NK-92 treated with Interleukin-12 subunit alpha and Interleukin-12 subunit beta, amount 100 ng/mL, for 24 hours (cell line): Measurements from ENCODE around the gene ADAT3.
"Not testable (repeated sequence)": the region's sequence is repeated elsewhere in the genome, so short reads cannot be mapped to it uniquely, and the experiment has no call there.

Source experiments
- DNase-seq: peaks from one replicate; lab custom pipeline; 2025; lab: John Stamatoyannopoulos, UW

ADAT3 gene

DNA sequence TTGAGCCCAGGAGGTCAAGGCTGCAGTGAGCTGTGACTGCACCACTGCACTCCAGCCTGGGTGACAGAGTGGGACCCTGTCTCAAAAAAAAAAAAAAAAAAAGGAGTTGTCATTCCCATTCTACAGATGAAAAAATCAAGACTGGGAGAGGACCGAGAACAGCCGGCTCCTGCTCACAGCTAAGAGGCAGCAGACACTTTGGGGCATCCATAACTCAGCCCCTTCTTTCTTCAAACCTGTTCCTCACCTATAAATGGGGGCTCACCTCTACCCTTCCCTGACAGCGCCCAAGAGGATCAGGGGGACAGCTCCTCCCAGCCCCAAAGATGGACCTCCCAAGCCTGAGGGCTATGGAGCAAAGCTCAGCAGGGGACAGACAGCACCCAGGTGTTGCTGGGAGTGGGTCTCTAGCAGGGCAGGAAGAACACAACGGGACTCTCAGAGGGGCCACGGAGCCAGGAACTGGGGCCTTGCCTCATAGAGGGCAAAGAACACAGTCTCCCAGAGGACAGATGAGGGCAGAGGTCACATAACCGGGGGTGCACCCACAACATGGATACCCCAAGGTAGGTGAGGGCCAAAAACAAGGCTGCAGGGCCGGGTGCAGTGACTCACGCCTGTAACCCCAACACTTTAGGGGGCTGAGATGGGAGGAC is 38.4 kb upstream of the ADAT3 start:
- no peak for DNase-seq

DNA sequence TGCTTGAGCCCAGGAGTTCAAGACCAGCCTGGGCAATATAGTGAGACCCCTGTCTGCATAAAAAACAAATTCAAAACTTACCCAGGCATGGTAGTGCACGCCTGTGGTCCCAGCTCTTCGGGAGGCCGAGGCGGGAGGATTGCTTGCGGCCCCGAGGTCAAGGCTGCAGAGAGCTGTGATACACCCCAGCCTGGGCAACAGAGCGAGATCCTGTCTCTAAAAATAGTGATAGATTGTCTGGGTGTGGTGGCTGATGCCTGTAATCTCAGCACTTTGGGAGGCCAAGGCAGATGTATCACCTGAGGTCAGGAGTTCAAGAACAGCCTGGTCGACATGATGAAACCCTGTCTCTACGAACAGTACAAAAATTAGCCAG is 37.9 kb upstream of the ADAT3 start:
- DNase-seq: no peak

DNA sequence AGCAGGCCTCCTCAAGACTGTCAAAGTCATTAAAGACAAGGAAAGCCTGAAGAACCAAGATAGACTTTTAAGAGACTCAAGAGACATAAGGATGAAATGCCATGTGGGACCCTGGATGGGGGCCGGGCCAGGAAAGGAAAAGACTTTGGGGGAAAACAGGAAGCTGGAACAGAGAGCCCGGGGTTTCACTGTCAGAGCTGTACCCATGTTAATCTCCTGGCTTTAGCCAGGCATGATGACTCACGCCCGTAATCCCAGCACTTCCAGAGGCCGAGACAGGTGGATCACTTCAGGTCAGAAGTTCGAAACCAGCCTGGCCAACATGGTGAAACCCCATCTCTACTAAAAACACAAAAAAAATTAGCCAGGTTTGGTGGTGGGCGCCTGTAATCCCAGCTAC is 36.2 kb upstream of the ADAT3 start:
- no peak for DNase-seq

DNA sequence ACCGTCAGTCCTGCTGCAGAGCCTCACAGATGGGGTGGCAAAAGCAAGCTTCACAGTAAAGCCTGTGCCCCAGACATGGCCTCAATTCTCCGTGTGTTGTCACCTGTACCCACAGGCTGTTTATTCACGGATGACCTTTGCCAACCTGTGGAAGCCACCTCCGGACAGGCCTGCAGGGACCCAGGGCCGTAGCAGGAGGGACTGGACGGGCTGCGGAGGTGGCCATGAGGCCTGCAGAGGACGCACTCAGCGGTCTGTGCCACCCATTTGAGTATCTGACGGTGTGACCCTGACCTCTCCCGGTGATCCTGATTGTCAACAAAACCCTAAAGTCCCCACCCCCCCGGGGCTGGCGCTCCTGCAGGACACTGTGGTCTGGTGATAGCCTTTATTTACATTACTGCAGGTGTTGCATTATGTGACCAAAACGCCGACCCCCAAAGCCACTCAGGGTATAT is 34.0 kb upstream of the ADAT3 start:
- DNase-seq: no peak

DNA sequence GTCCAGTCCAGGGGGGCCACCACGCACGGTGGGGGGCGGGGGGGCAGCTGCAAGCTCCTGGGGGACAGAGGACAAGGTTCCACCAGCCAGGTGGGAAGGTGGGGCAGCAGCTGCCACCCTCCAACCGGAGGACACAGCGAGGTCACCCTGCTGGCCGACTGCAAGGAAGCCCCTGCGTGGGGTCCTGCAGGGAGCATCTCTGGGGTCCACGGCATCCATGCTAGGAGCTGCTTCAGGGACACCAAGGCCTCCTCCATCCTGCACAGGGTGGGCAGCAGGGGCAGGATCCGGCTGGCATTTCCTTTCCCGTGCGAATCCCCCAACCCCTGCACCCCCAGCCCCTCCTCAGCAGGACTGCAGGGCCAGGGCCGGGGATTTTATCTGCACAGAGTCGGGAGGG is 33.6 kb upstream of the ADAT3 start:
- no peak for DNase-seq

DNA sequence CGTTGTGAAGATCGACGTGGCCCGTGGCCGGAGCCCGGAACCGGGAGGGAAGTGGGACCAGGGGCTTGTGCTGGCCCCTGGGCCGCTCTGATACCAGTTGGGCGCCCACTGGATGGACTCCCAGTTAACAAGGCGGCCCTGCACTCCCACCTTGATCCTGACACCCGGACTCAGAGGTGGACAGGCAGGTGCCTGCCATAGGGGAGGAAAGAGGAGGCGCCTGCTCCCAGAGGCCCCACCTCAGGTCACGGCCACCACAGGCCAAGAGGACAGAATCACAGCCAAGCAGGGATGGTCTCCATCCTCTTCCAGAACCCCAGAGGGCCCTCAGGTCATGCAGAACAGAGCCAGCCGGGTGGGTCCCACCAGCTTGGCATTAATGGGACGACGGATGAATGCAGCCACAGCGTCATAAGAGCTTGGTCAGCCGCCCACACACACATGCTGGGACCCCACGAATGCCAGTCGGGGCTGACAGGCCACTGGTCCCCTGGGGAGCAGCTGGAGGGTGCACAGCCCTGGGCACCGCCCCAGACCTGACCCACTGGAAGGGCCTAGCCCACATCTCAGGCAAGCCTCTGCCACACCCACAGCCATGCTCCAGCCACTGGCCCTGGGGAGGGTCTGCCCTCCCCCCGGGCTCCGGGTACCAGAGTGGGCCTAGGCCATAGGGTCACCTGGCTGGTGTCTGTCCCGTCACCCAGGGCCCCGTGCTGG is 32.2 kb upstream of the ADAT3 start:
- DNase-seq: no peak

DNA sequence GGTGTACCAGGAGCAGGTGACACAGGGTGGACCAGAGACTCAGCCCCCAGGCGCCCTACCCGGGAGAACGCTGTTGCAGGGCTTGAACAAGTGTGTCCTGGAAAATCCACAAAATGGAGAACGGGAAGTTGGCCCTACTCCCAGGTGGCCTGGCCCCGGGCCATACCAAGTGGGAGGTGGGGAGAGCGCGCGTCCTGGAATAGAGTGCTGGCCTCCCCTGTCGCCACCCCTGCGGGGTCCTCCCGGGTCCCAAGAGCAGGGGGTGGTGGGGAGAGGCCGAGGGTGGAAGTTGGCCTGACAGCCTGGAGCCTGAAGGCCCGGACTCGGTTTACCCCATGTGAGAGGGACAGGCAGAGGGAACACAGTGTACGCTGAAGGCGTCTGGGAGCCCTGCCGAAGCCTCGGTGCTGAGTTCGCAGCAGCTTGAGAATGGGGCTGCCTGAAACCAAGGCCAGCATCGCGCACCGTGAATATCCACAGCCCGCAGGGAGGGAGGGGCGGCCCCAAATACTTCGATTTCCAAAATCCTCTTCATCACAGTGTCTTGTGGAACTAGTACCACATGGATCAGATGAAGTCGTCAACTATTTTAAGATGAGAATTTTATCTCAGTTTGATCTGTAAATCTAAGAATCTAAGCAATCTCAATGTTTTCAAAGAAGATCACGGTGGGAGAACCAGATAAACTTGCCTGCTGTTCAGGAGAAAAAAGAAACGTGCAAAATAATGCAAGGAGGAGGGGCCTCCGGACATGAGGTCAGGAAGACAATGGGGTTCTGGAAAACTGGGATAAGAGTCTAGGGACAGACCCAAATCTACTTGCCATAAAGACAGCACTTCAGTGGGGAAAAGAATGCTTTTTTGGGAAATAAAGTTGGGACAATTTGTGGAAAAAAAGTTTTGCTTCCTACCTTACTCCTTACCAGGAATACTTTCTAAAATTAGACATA is 31.4 kb upstream of the ADAT3 start:
- no peak for DNase-seq

DNA sequence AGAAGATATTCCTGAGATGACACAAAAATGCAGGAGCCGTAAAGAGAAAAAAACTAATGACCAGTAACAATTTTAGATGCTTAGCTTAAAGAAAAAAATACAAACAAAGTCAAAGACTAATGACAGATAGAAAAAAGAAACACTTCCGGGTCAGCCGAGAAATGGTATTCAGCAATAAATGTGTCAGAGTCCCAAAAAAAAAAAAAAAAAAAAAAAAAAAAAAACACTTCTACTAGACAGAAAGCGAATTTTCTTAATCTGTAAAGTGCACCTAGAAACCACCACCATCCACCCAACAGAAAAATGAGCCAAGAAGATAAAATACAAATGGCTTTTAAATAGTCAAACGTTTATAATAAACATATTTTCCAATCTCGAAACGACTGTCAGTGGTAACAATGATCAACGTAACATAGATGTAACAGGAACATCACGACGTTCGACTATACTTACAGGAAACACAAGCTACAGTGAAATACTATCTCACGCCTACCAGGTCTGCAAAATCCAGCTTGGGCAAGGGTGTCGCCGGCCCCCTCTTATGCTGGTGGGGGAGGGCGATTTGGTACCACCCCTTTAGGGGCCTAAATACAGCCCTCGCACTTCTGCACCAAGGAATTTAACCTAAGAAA is 30.5 kb upstream of the ADAT3 start:
- no peak for DNase-seq

DNA sequence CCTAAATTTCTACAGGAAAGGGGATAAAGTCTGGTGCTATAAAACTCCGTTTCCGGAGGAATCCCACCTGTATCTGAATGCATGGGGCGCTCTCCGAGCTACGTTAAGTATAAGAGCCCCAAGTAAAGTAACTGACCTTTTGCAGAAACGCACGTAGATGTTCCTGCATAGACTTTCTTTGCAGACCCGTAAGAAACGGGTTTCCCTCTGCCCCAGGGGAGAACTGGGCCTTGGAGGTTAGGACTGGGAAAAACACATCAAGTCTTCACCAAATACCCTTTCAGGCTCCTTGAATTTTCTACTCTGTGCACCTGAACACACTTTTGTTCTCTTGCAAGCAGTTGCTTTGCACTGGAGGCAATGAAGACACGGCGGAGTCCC is 29.9 kb upstream of the ADAT3 start:
- DNase-seq: not testable (repeated sequence)

DNA sequence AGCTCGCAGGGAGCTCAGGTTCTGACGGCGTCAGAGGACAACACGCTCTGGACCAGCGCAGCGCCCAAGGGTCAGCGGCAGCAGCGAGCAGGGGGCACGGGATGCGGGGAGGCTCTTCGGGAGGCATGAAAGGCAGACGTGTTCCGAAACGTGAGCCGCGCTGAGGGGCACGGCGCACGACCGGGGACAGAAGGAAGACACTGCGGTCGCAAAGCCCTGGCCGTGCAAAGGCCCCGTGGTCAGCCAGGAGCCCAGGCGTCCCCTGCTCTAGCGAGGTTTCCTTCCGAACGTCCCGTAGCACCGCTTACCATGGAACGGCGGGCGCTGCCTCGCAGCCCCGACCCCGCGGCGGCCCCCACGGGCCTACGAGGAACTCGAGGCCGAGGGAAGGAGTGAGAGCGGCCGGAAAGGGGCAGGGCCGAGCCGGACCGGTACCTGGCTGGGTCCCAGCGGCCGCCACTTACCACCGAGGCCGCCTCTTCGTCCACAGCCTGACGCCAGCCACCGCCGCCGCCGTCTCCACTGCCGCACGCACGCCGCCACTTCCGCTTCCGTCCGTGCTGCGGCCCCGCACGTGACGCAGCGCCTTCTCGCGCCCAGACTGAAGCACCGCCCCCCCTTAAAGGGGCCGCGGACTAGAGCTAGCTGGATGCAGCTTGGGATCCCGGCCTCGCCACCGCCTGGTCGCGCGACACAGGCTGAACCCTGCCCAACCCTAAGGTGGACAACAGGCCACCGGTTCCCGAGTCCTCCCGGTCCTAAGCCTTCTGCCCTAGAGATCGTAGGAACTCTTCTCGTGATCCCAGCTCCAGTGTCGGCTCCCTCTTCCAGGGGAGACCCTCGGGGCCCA is 29.3 kb upstream of the ADAT3 start:
- DNase-seq: peak; percentile 84

DNA sequence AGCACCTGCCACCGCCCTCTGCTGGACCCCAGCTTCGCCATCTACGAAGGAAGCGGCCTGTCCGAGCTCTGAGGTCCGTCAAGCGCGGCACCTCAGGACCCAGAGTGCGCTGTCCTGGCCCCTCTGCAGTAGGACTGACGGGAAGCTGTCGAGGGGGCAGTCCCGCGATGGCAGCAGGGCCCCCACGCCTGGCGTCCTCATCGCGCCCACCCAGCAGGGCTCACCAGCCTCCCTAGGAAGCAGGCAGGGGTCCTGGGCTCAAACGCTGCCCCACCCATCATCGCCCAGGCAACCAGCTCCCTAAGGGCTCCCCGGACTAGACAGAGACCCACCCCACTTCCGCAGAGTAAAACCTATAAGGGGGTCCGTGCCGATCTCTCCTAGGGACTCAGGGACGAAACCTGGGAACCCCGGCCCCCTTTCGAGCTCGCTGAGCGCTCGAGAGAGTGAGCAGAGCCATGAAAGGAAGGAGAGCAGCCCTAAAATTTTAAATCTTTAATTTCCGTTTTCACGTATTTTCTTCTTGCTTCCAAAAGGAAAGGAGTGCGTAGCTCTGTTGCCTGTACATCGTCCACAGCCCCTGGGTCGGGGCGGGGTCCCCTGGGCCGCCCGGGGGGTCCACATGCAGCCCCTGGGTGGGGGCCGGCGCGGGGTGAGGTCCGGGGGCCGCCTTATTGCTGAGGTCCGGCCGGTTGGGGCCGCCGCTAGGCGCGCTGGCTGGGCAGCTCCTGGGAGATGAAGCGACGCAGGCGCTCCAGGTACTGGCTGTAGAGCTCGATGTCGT is 28.5 kb upstream of the ADAT3 start:
- not testable (repeated sequence) for DNase-seq

DNA sequence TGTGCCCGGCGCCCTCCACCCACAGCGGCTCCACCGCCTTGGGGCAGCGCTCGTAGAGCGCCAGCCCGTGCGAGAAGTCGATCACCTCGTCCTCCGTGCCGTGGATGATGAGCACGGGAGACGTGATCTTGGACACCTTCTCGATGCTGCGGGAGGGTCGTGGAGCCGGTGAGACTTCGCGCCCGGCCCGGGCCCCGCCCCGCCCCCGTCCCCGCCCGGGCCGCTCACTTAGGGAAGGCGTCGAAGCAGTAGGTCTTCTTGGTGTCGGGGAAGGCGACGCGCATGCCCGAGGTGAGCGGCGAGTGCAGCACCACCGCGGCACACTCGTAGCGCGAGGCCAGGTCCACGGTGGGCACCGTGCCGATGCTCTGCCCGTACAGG is 27.9 kb upstream of the ADAT3 start:
- not testable (repeated sequence) for DNase-seq

DNA sequence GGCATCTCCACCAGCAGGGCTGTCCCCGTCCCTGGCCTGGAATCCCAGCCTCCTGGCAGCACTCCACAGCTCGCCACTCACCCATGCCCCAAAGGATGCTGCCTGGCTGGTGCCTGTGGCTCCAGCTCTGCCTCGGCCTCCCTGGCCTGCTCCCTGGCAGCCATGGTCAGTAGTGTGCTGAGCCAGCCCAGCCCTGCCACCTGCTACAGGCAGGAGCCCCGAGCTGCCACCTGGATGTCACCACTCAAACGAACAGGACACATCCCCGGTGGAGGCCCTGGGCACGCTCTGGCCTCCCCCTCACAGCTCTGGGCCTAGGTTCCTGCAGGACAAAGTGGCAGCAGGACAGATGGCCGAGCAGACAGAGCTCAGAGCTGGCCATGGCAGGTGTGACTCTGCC is 26.6 kb upstream of the ADAT3 start:
- not testable (repeated sequence) for DNase-seq

DNA sequence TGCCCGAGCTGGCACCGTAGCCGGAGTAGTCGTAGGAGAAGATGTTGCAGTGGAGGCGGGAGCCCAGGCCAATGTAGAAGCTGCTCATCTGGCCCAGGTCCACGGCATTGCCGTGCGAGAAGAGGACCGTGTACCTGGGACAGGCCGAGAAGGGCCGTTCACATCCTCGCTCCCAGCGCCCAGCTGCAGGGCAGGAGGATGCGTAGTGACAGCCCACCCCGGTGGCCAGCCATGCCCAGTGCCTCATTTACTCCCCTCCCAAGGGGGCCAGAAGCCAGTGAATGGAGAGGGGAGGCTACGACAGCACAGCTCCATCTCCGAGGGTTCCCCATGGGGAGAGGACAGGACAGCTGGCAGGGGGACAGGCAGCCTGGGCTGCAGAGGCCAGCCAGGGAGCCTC is 25.2 kb upstream of the ADAT3 start:
- not testable (repeated sequence) for DNase-seq

DNA sequence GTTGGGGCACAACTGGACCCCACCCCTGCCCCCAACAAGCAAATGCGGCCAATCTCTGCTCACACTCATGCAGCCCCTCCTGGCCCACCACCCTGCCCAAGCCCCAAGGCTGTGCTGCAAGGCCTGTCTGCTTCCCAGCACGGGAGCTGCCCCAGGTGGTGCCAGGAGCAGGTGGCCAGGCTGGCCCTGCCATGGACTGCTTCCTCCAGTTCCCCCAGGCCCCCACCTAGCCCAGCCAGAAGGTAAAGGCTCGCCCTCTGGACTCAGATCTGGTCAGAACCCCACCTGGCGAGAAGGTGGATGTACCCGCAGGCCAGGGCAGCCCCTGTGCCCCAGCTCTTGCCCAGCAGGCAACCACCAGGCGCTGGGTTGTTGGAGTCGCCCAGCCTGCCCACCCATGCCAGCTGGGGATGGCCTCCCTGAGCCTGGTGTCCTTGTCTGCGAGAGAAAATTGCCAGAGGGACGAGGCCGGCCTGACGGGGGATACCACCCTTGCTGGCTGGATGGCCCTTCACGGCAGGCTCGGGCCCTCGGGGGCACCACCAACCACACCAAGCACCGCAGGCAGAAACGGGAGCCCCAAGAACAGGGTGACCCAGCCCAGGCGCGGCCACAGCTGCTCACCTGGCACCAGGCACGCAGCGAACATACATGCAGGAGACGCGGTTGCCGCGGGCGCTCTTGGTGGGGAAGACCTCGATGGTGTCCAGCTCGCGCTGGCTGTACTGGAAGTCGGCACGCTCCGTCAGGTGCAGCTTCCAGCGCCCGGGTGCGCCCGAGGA is 24.4 kb upstream of the ADAT3 start:
- no peak for DNase-seq

DNA sequence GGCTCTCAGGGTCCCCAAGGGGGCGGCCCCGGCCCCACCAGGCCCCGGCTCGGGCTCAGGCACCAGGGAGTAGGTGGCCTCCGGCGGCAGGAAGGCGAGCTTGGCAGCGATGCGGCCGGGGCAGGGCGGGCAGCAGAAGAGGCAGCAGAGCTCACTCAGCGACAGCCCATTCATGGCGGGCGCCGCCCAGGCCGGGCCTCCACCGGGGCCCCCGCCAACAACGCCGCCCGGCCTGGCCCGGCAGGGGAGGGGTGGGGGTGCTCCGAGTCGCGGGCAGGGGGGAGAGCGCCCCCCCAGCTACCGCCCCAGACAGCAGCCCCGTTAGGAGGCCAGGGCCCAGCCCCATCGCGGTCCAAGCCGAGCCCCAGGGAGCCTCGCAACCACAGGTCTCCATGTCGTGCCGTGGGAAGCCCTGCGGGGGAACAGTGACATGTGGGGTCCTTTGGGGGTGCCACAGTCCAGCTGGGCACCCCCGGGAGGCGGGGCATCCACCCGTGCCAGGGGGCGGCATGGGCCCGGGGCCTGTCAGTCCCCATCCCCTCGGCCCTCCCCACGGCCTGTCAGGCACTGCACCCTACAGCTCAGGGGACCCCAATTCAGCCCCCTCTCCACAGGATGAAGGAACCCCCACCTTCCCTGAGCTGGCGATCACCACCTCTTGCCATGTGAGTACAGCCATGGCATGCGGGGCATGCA is 23.7 kb upstream of the ADAT3 start:
- DNase-seq: not testable (repeated sequence)

DNA sequence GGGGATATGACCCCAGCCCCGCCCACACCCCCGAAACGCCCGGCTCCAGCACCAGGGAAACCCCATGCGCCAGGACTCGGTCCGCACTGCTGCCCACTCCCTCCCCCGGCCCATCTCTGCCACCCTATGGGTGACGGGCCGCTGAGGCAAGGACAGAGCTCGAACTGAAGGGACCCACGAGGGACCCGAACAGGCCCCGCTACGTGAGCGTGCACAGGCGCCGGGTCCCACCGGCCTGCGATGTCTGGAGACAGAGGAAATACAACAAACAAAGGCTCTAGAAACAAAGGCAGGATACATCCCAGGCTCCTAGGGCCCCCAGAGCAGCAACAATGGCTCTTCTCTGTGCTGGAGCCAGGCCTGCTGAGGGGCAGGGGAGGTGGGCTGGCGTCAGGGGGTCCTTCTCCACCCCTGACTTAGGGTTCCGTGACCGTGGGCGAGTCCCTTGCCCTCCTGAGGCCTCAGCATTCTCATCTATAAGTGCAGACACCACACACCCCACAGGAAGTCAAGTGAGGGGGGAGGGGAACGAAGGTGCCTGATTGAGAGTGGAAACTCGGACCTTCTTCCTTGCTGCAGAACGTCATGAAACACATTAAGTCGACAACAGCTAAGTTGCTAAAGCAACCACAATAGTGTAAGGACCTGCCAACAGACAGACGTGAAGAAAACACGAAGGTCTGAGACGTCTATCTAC is 23.0 kb upstream of the ADAT3 start:
- peak; percentile 58 for DNase-seq
